HG03521 (cell line): ENCODE results near the gene RNASE12.
"Not testable (repeated sequence)": the region's sequence is repeated elsewhere in the genome, so short reads cannot be mapped to it uniquely, and the experiment has no call there.

Source experiments
- ATAC-seq: cut with Tn5 transposase; IDR thresholded peaks from one replicate; pipeline ENCODE4 v1.9.1; 2021; ENCODE audit warnings: mild to moderate bottlenecking, moderate library complexity; ENCODE audit not compliant: unreplicated experiment

The RNASE12 gene

GRCh38 chr14:20614038-20614840 lies 23.1 kb upstream of the RNASE12 start:
- peak; percentile 1 for ATAC-seq

DNA sequence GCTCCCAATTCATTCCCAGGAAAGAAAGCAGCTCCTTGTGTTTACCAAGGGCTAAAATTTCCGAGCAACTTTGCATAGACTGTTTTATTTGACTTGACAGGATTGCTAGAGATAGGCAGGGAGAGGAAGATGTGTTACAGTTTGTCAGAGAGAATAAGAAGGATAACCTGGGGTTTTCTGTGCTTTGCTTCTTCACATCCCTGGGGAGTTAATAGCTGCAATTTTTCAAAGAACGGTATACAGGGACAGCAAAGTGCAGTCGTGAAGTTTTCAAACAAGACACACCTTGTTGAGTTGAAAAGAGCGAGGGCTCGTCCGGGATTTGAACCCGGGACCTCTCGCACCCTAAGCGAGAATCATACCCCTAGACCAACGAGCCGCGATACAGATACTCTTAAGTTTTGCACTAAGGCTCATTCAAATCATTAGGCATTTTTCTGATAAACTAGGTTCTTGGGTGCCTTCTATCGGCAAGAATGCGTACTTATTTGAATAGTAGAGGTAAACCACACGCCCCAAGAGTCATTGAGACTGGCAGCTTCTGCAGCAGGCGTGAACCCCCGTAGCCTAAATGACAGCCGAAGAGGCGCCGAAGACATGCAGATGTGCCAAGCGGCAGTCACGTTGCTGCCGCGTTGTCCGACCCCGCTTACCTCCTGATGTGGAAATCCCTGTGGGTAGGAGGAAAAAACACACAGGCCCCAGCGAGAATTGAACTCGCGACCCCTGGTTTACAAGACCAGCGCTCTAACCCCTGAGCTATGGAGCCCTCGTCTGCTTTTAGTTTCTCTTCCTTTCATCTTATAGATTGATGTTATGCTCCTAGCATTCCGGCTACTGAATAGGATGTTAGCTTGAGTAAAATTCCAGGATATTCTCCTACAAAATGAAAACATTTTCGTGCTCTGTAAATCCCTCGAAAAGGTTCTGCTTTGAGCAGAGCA lies 22.2 kb upstream of the RNASE12 start:
- peak; percentile 69 for ATAC-seq

- no peak for ATAC-seq
These were observed 21.2 kb upstream of the RNASE12 start for GRCh38 chr14:20612403-20612802.

DNA sequence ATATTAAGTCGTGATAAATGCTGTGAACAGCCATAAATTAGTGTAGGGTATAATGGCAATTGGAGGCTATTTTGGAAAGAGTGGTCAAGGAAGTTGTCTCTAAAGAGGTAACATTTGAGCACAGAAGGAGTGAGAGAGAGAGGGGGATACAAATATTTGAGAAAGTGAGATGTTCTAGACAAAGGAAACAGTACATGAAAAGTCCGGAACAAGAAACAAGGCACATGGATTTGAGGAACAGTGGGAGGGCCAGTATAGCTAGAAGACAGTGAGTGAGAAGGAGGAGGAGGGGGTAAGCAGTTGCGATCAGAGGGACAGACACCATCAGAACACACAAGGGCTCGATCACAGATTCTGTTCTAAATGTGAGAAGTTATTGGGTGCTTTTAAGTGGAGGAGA lies 20.1 kb upstream of the RNASE12 start:
- no peak for ATAC-seq

DNA sequence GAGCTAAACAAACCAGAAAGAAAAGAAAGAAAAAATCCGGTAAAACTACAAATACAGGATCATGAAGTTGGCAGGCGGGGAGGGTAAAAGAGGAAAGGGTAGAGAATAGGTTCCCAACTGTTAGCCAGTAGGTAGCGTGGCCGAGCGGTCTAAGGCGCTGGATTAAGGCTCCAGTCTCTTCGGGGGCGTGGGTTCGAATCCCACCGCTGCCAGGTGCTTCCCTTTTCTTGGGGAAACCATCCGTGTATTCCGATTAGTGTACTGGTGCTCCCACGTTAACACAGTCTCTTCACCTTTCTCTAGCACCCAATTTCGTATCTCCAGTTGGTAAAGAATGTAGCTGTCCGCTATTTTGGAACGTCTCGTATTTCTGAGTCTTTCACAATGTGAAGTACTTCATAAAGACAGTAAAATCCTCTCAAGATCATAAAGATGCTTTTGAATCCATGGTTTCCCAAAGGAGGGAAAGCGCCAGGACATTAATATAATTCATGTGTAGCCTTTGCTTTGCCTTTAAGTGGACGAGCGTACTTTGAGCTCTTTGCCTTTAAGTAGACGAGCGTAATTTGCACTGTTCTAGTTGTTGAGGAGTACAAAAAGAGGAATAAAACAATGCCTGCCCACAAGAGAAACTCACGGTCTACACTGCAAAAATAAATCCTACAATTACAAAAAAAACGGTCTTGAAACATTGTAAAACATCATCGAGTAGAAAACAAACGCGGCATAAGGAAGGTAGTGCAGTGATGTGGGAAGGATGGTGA lies 19.0 kb upstream of the RNASE12 start:
- no peak for ATAC-seq

GRCh38 chr14:20609215-20610001 lies 18.2 kb upstream of the RNASE12 start:
- ATAC-seq: peak; percentile 17

DNA sequence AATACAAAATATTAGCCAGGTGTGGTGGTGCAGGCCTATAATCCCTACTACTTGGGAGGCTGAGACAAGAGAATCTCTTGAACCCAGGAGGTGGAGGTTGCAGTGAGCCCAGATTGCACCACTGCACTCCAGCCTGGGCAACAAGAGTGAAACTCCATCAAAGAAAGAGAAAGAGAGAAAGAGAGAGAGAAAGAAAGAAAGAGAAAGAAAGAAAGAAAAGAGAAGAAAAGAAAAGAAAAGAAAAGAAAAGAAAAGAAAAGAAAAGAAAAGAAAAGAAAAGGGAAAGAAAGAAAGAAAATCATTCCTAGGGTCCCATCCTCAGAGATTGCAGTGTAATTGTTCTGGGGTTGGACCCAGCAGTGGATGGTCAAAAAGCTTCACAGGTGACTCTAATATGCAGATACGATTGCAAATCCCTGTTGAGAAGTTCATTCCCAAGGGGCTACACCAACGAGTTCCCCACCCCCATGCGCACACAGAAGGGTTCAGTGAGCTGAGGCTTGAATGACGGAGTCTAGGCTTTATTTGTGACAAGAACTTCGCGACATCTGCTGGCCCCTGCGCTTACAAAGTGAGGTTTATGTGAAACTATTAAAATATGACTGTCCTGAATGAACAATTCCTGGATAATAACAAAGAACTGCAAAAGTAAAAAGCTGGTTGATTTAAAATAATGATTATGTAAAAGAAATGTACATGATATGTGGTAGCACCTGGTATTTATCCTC lies 17.4 kb upstream of the RNASE12 start:
- ATAC-seq: no peak

- no peak for ATAC-seq
These were observed 16.4 kb upstream of the RNASE12 start for GRCh38 chr14:20607617-20608016.

- no peak for ATAC-seq
These were observed 15.7 kb upstream of the RNASE12 start for GRCh38 chr14:20606902-20607242.

GRCh38 chr14:20606190-20606901 lies 15.2 kb upstream of the RNASE12 start:
- no peak for ATAC-seq

DNA sequence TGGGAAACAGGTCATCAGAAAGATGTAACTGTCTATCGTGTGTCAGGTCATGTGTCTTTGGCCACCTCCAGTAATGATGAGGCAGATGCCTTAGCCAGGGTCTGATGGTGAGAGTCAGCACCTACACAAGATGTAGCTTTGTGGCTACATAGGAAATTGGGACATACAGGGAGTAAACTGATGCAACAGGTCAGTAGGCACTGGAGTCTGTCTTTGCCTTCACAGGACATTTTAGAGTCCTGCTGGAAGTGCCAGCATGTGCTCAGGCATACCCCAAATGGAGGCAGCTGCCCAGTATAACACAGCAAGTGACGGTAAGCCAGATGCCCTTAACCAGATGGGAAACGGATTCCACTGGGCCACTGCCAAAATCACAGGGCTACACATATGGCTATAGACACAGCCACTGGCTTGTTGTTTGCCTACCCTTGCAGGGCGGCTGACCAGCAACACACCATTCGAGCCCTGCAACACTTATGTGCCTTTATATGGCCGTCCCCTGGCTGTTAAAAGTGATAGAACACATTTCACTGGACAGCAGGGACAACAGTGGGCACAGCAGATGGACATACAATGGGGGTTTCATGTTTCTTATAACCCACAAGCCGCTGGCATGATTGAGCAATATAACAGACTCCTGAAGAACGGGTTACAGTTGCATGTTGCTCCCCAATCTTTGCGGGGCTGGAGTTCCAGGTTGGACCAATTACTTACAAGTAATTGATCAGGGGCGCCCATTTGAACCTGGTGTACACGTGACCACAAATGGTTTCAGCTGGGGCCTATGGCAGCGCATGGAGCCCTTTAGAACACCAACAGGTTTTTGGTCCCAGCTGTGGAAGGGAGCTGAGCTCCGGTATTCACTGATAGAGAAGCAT lies 12.9 kb upstream of the RNASE12 start:
- ATAC-seq: no peak

GRCh38 chr14:20602583-20602982 lies 11.4 kb upstream of the RNASE12 start:
- ATAC-seq: no peak

- ATAC-seq: no peak
These were observed 10.3 kb upstream of the RNASE12 start for GRCh38 chr14:20601522-20601921.

GRCh38 chr14:20597108-20597507 lies 5.9 kb upstream of the RNASE12 start:
- no peak for ATAC-seq

- ATAC-seq: not testable (repeated sequence)
These were observed 4.5 kb upstream of the RNASE12 start for GRCh38 chr14:20595726-20596125.

- no peak for ATAC-seq
These were observed 1.4 kb upstream of the RNASE12 start for GRCh38 chr14:20592574-20592973.

- ATAC-seq: no peak
These were observed 3.6 kb downstream of the RNASE12 start, which contains the start of gene RNASE11 for GRCh38 chr14:20587489-20588154. Gene RNASE11 (minus strand): TSS chr14:20588001.

DNA sequence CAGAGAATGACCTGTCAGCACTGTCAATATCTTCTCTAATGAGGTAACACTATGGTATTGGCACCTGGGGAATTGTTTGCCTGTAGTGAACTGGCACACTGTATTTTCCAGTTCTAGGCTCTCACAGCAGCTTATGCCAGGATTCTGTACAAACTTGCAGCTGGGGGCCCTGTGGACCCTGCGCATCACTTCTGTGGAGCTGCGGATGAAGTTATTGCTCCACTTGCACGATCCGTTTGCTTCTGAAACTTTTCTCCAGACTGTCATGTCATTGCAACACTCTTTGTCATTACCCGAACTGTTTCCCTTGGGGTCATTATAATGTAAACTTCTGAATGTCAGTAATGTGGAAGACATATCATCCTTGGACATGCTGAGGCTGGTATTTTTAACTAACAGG lies 7.3 kb downstream of the RNASE12 start:
- ATAC-seq: no peak
